Heart left ventricle (tissue), 13 donors: ENCODE measurements around the gene MPRIP.

ENCODE experiments used
- CTCF ChIP-seq, 12 donors: fragments of 200-600 bp; sonication (generic) in 4 of 12; IDR thresholded peaks; one replicate each; pipeline versions ENCODE4 v1.5.0 to v1.8.0; 2018 to 2022; ENCODE audit warnings: antibody characterized with exemption in 12 of 12, mild to moderate bottlenecking in 5 of 12
- POLR2A ChIP-seq, 2 donors: fragments of 450-650 bp; IDR thresholded peaks; one replicate each; pipeline ENCODE4 v1.6.1; 2017; ENCODE audit warnings: antibody characterized with exemption in 2 of 2, mild to moderate bottlenecking in 2 of 2, moderate library complexity in 2 of 2
- donor health status: ischemic (EF 13 %, LVEDD 7.1; RV severe dilation, severe dysfunction).
- donor health status: DM: no; HTN: yes; CAD: no.
- donor health status: DM: no; HTN: no; CAD: no.
- donor health status: ischemic (EF 25% LVEDD 6.9; RV normal size, moderate dysfunction).
- donor health status: ischemic (EF 25% LVEDD 5.7; RV mildly dilated, moderate dysfunction).
- donor health status: ischemic (EF 35%, LVEDD 5.7; RV mildly dilated, moderate dysfunction).
- donor health status: nonischemic (EF 11% LVEDD 7.7; RV severe dilation, severe dysfunction).
- donor health status: DM: yes; HTN: yes; CAD: no.
- donor health status: PGD.
- donor health status: ischemic (EF 29% LVEDD 5.4; RV normal size, mild dysfunction).
- donor health status: nonischemic (EF 23%, LVEDD 6.1; RV moderate dilation, normal function).

- TF ChIP-seq POLR2A (IDR thresholded peaks at IDR 0.05), result no peak
- TF ChIP-seq CTCF (IDR thresholded peaks at IDR 0.05), result no peak
Observed at GRCh38 chr17:17181666-17182597, 139.7 kb downstream of the MPRIP start.
